GOT3 (cell line): ENCODE data around the gene SP3.

Experiments
- DNase-seq: peaks from one replicate; lab custom pipeline; 2025; ENCODE audit warnings: mixed read lengths; lab: John Stamatoyannopoulos, UW

The SP3 gene

GRCh38 chr2:173996766-173997165, 31.6 kb upstream of the SP3 start:
- DNase-seq, result no peak

- DNase-seq, result no peak
These were observed 28.3 kb upstream of the SP3 start for GRCh38 chr2:173993459-173993858.

GRCh38 chr2:173991856-173992588, 26.8 kb upstream of the SP3 start:
- DNase-seq, result peak; percentile 14

DNA sequence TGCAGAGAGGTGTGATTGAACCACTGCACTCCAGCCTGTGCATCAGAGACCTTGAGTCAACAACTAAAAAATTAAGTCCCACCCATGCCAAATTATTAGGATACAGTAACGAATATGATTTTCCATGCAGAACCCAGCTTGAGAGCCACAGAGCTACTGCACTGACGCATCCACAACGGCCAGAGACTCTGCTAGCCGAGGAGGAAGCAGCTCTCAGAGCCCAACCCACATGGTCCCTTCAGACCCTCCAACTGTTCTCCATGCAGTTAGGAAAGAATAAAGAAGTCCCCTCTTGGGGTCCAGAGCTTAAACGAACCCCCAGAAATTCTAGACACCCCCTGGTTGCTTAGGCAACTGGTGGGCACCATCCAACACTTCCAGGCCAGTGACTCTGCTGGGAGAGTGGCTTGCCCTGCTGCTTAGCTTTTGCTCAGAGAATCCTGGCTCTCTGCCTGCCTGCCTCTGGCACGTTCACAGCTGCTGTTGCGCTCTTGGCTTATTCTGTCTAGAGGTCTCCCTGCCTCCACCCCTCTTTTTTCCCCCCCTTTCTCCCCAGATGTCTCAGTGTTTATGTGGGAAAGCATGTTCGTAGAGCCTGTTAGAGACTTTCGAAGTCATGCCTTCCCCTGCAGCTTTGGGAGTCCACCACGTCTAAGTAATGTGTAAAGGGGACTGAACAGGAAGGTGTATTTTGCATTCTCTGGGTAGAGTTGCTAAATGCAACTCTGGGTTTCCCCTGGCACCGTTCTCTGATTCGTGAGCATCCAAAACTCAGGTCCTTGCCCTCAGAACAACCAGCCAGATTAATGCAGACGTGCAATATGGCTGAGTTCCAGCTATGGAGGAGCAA, 26.0 kb upstream of the SP3 start:
- peak; percentile 21 for DNase-seq

DNA sequence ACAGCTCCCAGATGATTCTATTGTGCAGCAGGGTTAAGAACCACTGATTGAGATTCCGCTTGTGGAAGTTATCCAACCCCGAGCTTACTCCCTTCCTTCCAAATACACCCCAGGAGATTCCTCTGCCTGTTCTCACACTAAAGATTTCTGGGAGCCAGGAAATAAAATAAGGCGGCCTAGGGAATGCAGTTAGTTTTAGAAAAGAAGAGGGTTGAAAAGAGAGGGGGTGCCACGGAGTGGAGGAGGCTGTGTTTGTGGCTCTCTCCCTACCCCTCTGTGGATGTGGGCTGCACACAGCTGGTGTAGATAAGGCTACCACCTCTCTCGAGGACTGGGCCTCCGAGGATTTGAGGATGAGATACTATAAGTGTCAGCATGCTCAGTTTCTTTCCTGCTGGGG, 25.1 kb upstream of the SP3 start:
- DNase-seq, result no peak

GRCh38 chr2:173989884-173990215, 24.7 kb upstream of the SP3 start:
- DNase-seq, result no peak

DNA sequence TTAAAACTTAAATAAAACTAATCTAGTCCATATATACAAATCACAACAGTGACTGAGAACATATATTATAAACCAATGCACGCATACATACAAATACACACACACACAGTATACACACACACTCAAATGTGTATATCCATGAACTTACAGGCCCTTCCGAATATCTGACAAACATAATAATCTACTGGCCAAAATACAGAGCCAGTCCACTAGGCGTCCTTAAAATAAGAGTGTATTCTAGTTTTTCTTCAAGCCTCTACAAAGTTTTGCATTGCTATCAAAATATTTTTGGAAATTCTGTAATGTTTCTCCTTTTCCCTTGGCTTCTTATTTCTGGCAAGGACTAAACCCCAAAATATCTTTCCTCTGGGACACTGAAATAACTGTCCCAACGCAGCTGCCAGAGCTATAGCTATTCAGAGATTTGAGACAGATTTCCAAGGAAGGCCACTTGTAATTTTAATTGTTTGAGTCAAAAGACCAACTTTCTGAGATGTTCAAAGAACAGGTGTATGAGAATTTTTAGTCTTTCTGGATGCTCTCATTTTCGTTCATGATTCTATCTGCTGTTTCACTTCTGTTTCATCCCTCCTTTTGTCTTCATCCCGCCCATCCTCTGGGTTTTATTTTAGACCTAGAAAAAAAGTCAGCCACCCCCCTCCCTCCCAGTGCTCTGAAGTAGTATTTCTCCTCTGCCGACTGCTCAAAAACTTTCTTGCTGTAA, 24.1 kb upstream of the SP3 start:
- no peak for DNase-seq

- DNase-seq, result no peak
These were observed 21.6 kb upstream of the SP3 start for GRCh38 chr2:173986805-173987204.

GRCh38 chr2:173985605-173985992, 20.4 kb upstream of the SP3 start:
- DNase-seq, result no peak

DNA sequence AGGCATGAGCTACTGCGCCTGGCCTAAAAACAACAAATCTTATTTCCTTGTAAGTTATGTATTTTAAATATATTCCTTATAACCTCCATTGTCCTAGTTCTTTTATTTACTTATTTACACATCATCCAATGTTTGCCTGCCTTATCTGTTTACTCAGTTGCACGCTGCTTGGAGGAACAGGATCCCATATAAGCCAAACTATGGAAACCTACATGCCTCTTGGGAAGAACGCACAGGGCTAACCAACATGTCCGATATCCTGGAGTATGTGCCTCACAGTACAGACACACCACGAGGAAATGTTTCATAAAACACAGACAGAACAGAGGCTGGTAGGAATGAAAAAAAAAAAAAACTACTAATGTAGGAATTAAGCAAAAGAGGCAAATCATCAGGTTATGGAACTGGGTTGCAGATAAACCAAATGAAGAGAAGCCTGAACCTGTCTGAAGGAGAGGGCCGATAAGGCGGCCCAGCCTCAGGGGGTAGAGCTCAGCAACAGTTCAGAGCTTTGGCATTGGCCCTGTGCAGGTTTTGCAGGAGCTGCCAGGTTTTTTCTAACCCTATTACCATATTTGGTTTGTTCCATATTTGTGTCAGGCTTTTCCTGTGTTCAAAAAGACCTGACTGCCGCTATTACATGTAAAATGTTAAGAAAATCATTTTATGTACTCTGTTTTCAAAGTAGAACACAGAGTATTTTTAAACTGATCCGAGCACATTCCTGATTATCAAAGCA, 19.9 kb upstream of the SP3 start:
- no peak for DNase-seq

GRCh38 chr2:173983391-173983871, 18.3 kb upstream of the SP3 start:
- DNase-seq, result no peak

GRCh38 chr2:173982918-173983317, 17.7 kb upstream of the SP3 start:
- DNase-seq, result no peak

DNA sequence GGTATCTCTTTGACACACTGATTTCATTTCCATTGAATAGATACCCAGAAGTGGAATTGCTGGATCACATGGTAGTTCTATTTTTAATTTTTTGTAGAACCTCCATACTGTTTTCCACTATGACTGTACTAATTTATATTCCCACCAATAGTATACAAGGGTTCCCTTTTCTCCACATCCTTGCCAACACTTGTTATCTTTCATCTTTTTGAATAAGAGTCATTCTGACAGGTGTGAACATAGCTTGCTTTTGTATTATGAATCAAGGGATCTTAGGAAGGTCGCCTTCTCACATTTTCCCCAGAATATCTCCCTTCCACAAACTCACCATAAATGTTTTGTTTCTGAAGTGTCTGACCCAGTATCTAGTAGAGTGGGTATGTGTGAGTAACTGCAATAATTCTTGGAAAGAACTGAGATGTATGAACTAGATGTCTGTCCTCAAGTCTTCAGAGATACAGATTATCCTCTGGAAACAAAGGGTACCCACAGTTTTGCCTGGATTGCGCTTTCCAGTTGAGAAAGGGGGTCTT, 17.1 kb upstream of the SP3 start:
- no peak for DNase-seq

- no peak for DNase-seq
These were observed 16.3 kb upstream of the SP3 start for GRCh38 chr2:173981520-173981919.

DNA sequence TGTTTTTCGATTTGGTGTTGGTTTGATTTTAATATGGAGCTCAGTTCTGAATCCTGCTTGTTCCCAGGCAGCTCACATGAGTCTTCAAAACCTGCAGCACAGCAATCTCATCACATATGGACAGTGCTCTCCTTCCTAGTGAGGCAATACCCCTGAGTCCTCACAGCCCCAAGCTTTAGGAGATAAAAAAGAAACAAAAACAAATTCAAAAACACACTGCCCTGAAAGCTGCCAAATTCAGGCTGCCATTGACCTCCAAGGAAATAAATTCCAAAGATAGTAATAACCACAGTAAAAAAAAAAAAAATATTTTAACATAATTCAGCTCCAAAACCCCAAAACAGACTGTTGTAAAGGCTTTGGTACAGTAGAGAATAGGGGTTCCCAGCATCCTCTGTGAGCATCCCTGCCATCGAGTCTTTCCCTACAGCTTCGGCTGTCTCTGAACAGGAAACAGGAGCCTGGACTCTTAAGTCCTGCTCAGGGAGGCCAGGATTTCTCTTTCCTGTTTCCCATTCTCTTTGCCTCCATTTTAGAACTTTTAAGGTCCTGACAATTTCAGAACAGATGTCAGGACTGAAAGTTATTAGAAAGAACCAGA, 14.7 kb upstream of the SP3 start:
- no peak for DNase-seq

- DNase-seq, result no peak
These were observed 13.3 kb upstream of the SP3 start for GRCh38 chr2:173978447-173978846.

- no peak for DNase-seq
These were observed 7.5 kb upstream of the SP3 start for GRCh38 chr2:173972636-173973035.

DNA sequence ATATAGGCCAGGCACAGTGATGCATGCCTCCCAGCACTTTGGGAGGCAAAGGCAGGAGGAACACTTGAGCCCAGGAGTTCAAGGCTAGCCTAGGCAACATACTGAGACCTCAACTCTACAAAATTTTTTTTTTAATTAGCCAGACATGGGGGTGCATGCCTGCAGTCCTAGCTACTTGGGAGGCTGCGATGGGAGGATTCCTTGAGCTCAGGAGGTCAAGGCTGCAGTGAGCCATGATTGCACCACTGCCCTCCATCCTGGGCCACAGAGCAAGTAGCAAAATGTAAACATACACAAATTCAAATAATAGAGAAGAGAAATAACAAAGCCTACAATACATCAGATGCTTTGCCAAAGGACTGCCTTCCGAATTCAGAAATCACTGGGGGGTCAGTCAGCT, 7.0 kb upstream of the SP3 start:
- DNase-seq, result no peak

GRCh38 chr2:173970516-173970924, 5.3 kb upstream of the SP3 start:
- no peak for DNase-seq

DNA sequence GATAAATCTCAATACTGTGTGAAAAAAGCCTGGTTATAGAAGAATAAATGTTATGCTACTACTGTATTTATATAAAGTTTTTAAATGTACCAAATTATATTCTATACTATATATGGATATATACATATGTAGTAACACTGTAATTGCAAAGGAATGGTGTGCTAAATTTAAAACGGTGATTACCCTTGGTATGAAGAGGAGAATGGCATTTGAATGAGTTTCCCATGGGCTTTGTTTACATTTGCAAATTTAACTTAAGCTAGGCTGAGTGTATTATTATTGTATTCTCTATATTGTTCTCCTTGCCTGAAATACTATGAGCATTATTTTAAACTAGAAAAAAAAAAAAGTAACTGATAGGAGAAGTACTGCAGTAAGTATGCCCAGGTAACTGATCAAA, 4.7 kb upstream of the SP3 start:
- DNase-seq, result no peak

DNA sequence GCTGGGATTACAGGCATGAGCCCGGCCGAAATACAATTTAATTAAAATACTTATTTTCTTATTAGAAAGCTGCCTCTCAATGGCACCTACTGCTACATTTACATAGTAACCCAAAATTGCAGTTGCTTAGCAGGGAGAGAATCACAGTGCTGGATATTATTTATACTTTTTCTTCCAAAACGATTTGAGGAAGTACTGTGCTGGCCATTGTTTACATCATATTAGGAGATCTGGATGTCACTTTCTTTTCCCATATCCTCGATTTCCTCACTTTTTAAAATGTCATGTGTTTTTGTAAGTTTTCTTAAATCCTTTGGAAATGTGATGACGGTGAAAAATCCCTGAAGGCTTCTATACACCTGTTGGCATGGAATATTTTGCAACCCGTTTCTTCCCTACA, 3.4 kb upstream of the SP3 start:
- DNase-seq, result no peak
